KOPT-K1 (cell line): Measurements from ENCODE around the gene WIPI1.
"Not testable (repeated sequence)": the region's sequence is repeated elsewhere in the genome, so short reads cannot be mapped to it uniquely, and the experiment has no call there.

Experiments
- H3K27ac ChIP-seq: fragments of 200-600 bp; sonication (generic); 2 replicates; pipeline ENCODE4 v1.5.1; 2016; ENCODE audit warnings: antibody characterized with exemption, mild to moderate bottlenecking, low read depth, low read length; ENCODE audit not compliant: poor library complexity, severe bottlenecking
- H3K36me3 ChIP-seq: fragments of 200-600 bp; sonication (generic); 2 replicates; pipeline ENCODE4 v1.5.1; 2017; ENCODE audit warnings: antibody characterized with exemption, mild to moderate bottlenecking, low read length, moderate library complexity; ENCODE audit not compliant: insufficient read depth
- H3K9me3 ChIP-seq: fragments of 200-600 bp; sonication (generic); 2 replicates; pipeline ENCODE4 v1.5.1; 2017; ENCODE audit warnings: antibody characterized with exemption, low read length, mild to moderate bottlenecking; ENCODE audit not compliant: insufficient read depth, poor library complexity, severe bottlenecking

The WIPI1 gene

GRCh38 chr17:68382582-68383085 is 74.7 kb downstream of the WIPI1 start:
- H3K27ac ChIP-seq = no peak overlapping the region

DNA sequence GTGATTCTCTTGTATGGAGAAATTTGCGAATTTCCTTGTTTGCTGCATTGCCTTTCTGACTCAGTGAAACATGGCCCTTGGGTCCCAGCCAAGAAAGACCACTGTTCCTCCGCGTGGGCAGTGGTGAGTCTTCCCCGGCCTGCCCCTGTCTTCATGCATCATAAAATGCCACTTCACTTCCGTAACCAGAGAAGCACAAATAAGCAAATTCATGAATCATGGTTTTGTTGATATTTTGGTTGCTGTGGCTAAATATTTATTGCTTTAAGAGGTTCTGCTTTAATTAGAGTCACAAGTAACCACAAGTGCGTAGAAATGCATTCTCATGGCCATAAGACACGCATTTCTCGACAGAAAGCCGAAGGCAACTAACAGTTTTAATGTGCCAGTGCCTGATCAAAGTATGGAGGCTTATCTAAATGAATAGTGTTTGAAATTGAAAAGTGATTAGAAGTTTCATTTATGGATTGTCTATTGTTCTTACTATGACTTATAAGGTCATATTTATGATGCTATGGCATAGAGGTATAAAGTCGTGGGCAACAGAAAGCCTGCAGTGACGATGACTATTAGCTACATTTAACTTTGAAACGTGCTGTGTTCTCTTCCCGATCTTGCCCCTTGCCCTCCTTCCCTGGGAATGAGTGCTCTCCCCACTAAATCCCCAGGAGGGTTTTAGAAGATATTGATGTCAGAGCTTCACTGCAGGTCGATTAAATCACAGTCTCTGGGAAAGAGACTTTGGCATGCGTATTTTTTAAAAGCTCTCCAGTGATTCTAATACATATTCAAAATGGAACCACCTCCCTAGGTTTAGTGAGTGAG is 76.0 kb downstream of the WIPI1 start:
- H3K9me3 ChIP-seq = no peaks in the 10 kb centered on the region
- no peaks in the 10 kb centered on the region; the same call in 1 of the 2 replicates for H3K36me3 ChIP-seq
- no peak overlapping the region for H3K27ac ChIP-seq

More at GRCh38 chr17:68382582-68383085, 74.7 kb downstream of the WIPI1 start:
- no peaks in the 10 kb centered on the region for H3K9me3 ChIP-seq
- H3K36me3 ChIP-seq = no peaks in the 10 kb centered on the region

DNA sequence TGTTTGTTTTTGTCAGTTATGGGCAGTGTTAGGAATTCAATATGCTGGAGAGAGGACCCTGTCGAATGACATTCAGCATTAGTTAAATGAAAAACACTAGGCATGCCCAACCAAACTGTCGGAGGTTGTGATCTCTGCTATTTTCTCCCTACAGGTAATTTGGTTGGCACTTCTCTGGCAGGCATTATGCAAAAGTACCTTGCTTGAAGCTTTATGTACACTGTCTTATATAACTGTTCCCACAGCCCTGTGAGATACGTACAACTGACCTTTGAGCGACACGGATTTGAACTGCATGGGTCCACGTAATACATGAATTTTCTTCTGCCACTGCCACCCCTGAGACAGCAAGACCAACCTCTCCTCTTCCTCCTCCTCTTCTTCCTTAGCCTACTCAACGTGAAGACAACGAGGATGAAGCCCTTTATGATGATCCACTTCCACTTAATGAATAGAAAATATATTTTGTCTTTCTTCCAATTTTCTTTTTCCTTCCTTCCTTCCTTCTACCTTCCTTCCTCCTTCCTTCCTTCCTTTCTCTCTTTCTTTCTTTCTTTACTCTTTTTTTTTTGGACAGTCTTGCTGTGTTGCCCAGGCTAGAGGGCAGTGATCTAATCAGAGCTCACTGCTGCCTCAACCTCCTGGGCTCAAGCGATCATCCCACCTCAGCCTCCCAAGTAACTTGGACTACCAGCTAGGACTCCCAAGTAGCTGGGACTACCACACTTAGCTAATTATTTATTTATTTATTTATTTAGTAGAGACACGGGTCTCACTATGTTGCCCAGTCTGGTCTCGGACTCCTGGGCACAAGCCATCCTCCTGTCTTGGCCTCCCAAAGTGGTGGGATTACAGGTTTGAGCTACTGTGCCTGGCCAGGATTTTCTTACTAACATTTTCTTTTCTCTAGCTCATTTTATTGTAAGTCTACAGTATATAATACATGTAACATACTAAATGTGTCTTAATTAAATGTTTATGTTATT is 77.3 kb downstream of the WIPI1 start:
- no peak overlapping the region for H3K27ac ChIP-seq
- H3K36me3 ChIP-seq = no peaks in the 10 kb centered on the region; the same call in 1 of the 2 replicates
- no peaks in the 10 kb centered on the region for H3K9me3 ChIP-seq

- H3K27ac ChIP-seq = no peak overlapping the region
- no peaks in the 10 kb centered on the region; the same call in 1 of the 2 replicates for H3K36me3 ChIP-seq
- no peaks in the 10 kb centered on the region for H3K9me3 ChIP-seq
Measured at GRCh38 chr17:68379177-68379510, 78.2 kb downstream of the WIPI1 start.

GRCh38 chr17:68378268-68379176 is 78.8 kb downstream of the WIPI1 start:
- Histone ChIP-seq H3K27ac (no peak overlapping the region), H3K9me3 (no peaks in the 10 kb centered on the region), H3K36me3 (no peaks in the 10 kb centered on the region; the same call in 1 of the 2 replicates)

- no peak overlapping the region for H3K27ac ChIP-seq
- H3K9me3 ChIP-seq = no peaks in the 10 kb centered on the region
- H3K36me3 ChIP-seq = no peaks in the 10 kb centered on the region; the same call in 1 of the 2 replicates
Measured at GRCh38 chr17:68377771-68378267, 79.5 kb downstream of the WIPI1 start.

DNA sequence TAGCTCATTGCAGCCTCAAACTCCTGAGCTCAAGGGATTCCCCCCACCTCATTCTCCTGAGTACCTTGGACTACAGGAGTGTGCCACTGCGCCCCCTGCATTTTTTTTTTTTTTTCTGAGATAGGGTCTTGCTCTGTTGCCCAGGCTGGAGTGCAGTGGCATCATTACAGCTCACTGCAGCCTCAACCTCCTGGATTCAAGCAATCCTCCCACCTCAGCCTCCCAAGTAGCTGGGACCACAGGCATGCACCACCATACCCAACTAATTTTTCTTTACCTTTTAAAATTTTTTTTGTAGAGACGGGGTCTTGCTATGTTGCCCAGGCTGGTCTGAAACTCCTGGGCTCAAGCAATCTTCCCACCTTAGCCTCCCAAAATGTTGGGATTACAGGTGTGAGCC is 81.1 kb downstream of the WIPI1 start:
- not testable (repeated sequence) for H3K36me3 ChIP-seq, H3K9me3 ChIP-seq, H3K27ac ChIP-seq

DNA sequence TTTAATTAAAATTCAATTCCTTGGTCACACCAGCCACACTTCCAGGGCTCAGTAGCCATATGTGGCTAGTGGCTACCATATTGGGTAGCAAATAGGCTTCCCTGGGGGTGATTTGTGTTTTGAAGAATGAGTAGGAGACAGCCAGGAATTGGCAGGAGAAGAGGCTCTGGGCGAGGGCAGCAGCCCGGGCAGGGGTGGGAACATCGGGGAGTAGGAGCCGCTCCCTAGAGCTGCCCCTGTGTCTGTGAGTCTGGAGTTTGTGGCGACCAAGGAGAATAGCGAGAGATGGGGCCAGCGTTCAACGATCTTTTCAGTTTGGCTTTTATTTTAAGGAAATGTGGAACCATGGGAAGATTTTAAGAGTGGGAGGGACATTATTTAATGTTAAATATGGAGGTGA is 81.7 kb downstream of the WIPI1 start:
- Histone ChIP-seq H3K27ac (no peak overlapping the region), H3K36me3 (peaks cover 4% of the 10 kb centered on the region; the same call in 1 of the 2 replicates), H3K9me3 (no peaks in the 10 kb centered on the region)
